Hematopoietic multipotent progenitor cell treated with erythropoietin and hydrocortisone succinate and interleukin-3 and kit ligand, for 17 days (in vitro differentiated cells): Measurements from ENCODE around the gene PIEZO2.
A peak's percentile ranks its signal among the peaks of the same experiment; 100 is the strongest.

Experiments used
- DNase-seq: peaks from one replicate; pipeline ENCODE4 v3.0.0-alpha.2; 2015; ENCODE audit warnings: low spot score

Gene PIEZO2

GRCh38 chr18:10842861-10843260 is 306.5 kb downstream of the PIEZO2 start:
- no peak for DNase-seq

DNA sequence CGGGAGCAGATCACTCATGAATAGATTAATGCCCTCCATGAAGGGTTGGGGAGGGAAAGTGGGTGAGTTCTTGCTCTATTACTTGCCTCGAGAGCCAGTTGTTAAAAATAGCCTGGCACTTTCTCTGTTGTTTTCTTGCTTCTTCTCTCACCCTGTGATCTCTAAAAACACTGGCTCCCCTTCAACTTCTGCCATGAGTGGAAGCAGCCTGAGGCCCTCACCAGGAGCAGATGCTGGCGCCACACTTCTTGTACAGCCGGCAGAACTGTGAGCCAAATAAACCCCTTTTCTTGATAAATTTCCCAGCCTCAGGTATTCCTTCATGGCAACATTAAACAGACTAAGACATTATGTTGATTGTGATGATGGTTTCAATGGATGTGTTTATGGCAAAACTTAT is 307.0 kb downstream of the PIEZO2 start:
- DNase-seq: no peak

DNA sequence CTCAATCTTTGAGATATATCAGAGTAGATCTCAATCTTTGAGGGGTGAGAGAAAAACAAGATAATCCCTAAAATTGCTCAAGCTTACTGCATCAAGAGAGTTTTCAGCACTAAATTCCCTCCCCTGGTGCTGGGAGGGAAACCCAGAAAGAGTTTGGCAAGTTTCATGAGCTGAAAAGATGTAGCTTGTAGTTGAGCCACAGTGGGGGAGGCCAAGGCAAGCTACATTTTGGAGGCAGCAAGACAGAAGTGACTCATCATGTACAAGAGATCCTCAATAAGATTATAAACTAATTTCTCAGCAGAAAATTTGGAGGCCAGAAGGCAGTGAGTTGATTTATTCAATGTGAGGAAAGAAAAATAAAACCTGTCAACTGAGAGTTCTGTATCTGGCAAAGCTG is 308.2 kb downstream of the PIEZO2 start:
- DNase-seq: no peak

DNA sequence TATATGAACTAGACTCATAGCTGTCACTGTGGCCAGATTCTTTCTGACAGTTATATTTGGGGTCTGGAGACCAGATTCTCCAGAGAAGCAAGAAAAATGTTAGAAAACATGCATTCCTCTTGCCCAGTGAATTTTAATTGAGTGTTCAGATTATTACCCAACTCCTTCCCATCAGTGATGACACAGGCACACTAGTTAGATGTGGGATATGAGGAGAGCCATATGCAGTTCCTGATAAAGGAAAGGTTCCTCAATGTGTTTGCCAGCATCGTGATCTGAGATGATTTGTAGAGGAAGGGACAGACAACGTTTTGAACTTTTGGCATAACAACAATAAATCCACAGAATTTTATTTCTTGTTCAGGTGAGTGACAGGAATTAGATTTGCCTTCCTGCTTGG is 308.6 kb downstream of the PIEZO2 start:
- no peak for DNase-seq

GRCh38 chr18:10839421-10839820 is 309.9 kb downstream of the PIEZO2 start:
- DNase-seq: no peak

GRCh38 chr18:10838553-10838952 is 310.8 kb downstream of the PIEZO2 start:
- no peak for DNase-seq

GRCh38 chr18:10834128-10834815 is 315.1 kb downstream of the PIEZO2 start:
- DNase-seq: no peak

GRCh38 chr18:10833656-10834055 is 315.7 kb downstream of the PIEZO2 start:
- no peak for DNase-seq

GRCh38 chr18:10826400-10826799 is 323.0 kb downstream of the PIEZO2 start:
- no peak for DNase-seq

DNA sequence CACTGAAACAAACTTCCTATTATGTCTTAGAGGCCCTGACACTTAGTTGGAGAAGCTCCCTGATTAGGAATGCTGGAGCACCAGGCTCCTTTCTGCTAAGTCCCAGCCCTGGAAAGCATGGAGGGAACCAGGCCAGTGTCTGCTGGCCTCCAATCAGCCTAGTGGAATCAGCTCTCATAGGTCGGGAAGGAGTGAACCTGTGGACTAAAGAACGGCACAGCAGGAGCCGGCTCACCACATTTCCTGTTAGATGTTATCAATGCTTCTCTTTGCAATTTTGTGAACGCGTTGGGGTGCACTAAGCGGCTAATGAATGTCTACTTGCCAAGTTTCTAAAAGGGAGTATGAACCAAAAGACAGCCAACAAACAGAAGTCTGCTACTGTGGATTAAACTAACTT is 326.9 kb downstream of the PIEZO2 start:
- DNase-seq: no peak

DNA sequence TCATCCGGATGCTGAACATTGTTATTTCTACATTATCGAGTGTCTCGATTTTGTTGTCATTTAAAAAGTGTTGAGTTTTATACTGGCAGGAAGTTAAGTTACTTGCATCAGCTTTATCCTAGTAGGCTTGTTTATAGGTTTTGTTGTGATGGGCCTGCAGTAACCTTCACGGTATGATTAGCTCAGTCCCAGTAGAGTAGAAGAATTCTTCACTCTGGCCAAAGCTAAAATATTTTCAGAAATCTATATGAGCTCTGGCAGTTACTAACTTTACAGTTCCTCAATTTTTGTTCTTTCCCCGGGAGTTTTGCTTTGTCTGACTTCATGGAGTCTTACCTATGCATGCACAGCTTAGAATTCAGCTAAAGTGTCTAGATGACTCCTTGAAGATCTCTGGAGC is 328.7 kb downstream of the PIEZO2 start:
- DNase-seq: no peak

GRCh38 chr18:10814336-10814735 is 335.0 kb downstream of the PIEZO2 start:
- no peak for DNase-seq

DNA sequence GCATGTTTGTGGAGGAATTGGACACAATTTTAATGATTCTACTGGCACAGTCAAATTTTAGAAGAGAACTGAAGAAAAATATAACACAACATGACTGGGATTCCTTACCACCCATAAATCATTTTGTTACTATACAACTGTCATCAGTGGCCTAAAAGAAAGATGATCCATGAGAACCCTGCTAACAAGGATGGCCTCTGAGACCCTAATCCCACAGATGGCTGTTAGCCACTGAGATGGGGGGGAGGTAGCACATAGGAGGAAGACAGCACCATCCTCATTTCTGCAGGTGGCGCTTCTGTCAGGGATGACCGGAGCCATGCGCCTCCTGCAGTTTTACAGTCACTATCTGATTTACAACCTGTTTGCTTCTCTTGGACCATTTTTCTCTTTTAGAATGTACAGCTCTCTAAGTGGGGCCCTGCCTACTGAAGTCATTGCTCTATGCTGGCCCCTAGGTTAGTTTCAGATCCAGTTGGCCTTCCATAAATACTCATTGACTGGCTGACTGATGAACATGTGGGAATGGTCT is 343.7 kb downstream of the PIEZO2 start:
- DNase-seq: no peak

GRCh38 chr18:10804126-10804525 is 345.2 kb downstream of the PIEZO2 start:
- DNase-seq: no peak

GRCh38 chr18:10798727-10799550 is 350.4 kb downstream of the PIEZO2 start:
- DNase-seq: no peak

DNA sequence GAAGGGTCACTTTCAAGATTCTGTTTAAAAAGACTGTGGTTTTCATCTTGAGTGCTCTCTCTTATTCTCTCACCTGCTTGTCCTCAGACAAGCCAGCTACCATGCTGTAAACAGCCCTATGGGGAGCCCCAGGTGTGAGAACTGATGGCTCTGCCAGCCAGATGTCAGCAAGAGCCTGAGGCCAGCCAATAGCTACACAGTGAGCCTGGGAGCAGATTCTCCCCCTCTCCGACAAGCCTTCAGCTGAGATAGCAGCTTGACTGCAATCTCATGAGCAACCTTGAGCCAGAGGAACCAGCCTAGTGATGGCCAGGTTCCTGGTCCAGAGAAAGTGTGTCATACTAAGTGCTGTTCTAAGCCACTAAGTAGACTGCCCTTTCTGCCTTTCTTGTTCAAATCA is 351.5 kb downstream of the PIEZO2 start:
- DNase-seq: no peak

DNA sequence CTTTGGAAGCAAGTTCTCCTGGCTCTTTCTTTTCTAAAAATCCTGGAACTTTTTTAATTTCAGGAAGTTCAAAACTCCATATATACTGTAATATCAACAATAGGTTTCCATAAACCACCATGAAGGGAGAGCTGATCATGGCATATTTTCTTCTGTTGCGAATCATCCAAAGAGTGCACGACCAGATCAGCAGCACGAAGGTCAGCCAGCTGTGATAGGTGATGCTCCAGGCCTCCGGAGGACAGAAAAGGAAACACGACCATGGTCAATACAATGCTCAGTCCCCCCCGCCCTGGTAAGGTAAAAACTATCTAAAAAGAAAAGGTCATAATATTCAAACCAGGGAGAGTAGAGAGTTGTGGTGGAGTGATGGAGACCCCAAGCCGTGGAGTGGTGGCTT is 354.6 kb downstream of the PIEZO2 start:
- no peak for DNase-seq

- no peak for DNase-seq
Observed at GRCh38 chr18:10793730-10794370, 355.5 kb downstream of the PIEZO2 start.

- no peak for DNase-seq
Observed at GRCh38 chr18:10792181-10792580, 357.2 kb downstream of the PIEZO2 start.

DNA sequence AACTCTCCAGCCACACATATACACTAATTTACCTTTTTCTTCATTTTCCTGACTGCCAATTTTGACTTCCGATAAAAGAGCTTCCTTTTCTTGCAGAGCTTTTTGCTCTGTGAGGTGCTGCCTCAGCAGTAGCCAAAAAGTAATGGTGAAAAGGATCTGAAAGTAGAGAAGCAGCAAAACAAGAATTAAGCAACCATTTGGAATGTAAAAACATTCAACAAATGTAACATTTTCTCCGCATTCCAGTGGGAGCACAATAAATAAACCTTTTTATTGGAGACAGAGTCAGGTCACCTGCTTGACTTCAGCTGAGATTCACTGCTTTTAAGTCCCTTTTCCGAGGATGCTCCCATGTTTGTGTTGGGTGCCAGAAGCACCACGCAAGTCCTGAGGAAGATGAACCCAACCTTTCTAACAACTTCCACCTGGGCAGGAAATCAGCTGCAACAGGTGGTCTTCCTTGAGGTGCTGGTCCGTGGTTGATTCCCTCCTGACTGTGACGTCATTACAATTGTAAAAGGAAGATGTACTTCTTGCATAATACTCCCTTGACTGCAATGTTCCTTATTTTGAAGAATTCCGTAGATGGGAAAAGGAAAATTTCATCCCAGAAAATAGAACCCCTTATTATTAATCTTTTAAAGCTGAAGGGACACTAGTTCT is 358.1 kb downstream of the PIEZO2 start:
- no peak for DNase-seq

DNA sequence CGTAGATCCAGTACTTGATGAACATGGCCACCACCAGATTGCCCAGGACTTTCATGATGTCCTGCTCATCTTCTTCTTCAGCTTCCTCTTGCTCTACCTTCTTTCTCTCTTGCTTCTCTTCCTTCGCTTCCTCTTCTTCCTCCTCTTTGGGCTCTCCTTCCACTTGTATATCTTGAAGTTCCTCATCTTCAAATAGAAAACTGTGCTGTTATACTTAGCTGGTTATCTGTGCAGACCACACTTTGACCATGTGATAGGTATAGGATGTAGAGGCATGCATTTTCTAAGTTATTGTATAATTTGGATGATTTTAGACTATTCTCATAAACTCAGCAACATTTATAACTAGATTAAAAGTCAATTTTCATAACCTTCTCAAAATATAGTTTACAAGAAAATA is 360.2 kb downstream of the PIEZO2 start:
- no peak for DNase-seq

DNA sequence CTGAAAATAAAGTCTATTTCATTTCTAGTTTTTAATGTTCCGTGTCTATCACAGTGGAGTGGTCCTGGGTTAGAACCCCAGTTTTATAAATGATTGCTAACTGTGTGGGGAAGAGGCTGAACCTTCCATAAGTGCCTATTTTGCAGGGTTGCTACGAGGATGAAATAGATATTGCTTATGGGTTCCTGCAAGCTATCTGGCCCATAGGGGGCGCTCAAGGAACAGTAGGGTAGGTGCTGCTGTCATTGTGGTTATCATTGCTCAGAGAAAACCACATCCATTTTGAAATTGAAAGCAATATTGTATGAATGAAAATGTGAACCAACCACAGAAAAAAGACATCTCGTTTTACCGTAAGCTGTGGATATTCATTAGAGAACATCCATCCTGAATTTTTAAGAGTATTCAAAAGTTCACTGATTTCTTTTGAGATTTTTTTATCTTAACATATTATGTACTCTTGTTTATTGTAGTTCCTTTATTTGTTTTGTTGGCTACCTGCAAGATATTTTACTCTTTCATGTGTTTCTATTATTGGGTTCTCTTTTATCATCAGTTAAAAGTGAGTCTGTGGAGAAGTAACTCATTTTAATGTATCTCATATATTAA is 362.0 kb downstream of the PIEZO2 start:
- peak; percentile 71 for DNase-seq
